Stimulated activated CD4-positive, alpha-beta T cell treated with anti-CD3 and anti-CD28 coated beads, Interleukin-1b, Interleukin-23, amount 100 ng/mL, for 48 hours (primary cell): ENCODE data around the gene ZRANB1.
"Not testable (repeated sequence)": the region's sequence is repeated elsewhere in the genome, so short reads cannot be mapped to it uniquely, and the experiment has no call there.

Experiments
- DNase-seq: peaks from one replicate; pipeline ENCODE4 v3.0.0-alpha.2; 2020

ZRANB1 gene

GRCh38 chr10:124941823-124942222 lies at the start of gene ZRANB1:
Gene ZRANB1 (plus strand): TSS chr10:124942123. CDS start chr10:124942494, 371 bp downstream.
- DNase-seq = no peak

DNA sequence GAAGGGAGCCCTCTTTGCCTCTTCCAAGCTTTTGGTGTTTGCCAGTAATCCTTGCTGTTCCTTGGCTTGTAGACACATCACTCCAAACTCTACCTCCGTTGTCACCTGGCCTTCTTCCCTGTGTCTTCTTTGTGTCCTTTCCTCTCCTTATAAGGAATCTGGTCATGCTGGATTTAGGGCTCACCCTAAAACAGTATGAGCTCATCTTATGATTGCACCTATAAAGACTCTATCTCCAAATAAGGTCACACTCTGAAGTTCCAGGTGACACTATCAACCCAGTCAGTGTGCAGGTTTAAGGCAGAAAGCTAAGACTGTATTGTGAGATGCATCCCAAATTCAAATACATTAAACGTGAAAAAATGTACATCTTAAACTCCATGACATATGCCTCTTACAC lies 49.0 kb upstream of the ZRANB1 start:
- no peak for DNase-seq

- no peak for DNase-seq
These were observed 47.2 kb upstream of the ZRANB1 start for GRCh38 chr10:124894569-124895215.

GRCh38 chr10:124896751-124897150 lies 45.2 kb upstream of the ZRANB1 start:
- no peak for DNase-seq

GRCh38 chr10:124898471-124898870 lies 43.5 kb upstream of the ZRANB1 start:
- no peak for DNase-seq

DNA sequence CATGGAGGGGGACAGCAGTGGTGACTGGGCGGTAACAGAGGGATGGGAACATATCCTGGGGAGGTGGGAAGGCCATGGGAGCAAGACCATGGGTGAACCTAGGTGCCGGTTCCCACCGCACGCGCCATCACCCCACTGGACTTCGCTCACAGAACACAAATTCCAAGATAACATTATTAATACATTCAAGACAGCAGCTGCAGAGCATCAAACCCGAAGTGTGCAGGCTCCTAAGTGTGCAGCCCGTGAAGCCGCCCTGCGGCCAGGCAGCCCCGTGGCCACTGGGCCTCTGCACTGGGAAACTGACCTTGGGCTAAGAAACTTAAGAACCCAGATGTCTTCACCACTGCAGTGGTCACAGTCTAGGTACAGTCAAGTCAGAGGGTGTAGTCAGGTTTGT lies 42.8 kb upstream of the ZRANB1 start:
- no peak for DNase-seq

DNA sequence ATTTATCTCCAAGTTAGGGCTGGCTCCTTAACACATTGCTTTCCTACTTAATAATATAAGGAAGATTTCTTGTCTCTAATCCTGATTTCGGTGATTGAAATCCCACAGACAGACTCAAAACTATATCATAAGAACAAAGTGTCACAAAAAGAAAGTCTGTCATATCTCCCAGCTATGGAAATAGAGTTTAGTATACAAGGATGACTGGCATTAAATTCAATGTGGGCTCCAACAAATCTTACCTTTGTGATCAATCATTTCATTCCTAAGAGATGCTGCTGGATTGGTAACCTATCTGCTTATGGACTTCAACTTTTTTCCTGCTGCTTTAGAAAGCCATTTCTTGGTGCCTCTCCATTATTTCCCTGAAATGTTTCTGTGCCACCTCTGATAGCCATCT lies 39.5 kb upstream of the ZRANB1 start:
- DNase-seq = no peak

DNA sequence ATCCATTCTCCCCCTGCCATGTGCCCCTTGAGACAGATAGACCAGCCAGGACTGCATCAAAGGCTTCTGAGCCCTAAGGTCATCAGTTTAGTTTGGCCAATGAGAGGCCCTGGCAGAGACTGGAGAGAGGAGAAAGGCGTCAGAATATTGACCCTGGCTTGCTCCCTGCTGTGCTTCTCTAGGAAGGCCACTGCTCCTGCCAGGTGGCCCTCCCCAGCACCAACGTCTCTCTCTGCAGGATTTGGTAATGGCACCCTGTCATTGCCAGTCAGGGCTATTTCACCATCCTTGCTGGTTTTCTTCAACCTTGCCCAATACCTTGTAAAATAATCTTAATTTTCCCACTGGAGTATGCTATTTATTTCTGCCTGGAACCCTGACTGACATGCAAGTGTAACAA lies 38.8 kb upstream of the ZRANB1 start:
- no peak for DNase-seq

DNA sequence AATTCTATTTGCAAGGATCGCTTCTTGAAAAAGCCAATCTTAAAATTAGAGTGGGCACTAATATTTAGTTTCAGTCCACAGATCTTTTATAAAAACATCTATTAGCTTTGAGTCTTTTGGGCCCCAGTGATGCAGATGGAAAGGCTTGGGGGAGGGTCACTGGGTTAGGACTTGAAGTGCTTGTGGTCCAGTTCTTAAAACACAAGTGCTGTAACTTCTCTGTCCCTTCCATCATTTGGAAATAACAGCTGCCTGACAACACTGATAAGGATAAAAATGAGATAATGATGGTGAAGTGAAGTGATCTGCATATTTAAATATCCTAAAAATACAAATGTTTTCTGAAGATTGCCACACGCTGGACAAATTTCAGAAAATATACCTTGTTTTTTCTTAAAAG lies 37.1 kb upstream of the ZRANB1 start:
- no peak for DNase-seq

- DNase-seq = no peak
These were observed 35.3 kb upstream of the ZRANB1 start for GRCh38 chr10:124906551-124907001.

GRCh38 chr10:124909563-124909962 lies 32.4 kb upstream of the ZRANB1 start:
- no peak for DNase-seq

DNA sequence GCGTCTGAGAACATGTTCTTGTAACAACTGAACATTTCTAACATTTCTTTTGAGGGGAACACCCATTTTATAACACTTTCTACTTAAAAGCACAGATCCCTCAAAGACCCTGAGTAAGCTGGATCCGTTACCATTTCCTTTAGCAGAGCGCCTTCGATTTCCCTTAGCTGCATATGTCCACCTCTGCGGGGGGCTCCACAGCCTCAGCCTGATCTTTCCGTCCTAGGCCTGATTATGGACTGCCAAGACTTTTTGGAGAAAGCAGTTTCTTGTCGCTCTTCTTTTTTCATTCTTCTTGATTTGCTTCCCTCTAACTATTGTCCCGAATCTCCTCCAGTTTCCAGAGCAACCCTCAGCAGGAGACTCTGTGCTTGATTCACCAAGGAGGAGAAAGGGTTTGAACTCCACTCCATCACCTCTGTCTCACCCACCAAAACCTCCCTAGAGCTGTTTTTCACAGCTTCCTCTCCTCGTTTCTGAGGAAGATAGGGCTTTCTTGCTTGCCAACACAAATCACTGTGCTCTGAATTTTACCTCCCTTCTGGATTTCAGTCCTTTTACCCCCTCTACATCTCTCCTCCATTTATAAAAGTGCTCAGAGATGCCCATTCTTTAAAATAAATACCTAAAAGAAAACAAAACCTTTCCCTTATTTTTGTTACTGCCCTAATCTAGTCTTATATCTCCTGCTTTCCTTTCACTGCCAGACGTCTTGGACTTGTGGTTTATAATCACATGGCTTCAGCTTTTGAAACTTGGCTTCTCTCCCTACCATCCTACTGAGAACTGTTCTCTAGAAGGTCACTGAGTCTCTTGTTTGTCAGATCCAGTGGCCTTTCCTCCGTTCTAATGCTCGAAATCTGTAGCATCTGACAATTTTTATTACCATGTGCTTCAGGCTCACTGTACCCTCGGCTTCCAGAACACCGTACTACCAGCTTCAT lies 30.5 kb upstream of the ZRANB1 start:
- no peak for DNase-seq

- no peak for DNase-seq
These were observed 29.6 kb upstream of the ZRANB1 start for GRCh38 chr10:124912101-124912886.

DNA sequence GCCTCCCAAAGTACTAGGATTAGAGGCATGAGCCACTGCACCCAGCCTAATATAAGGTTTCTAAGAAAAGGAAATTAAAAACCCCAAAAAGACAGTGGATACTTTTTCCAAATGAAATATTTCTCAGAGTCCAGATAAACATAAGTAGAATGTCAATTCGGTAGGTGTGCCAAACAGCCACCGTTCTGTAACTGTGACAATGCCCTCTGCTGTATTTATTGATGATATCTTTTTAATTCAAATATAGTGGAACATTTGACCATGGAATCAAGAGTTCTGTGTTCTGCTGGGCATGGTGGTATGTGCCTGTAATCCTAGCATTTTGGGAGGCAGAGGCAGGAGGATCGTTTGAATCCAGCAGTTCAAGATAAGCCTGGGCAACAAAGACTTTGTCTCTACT lies 28.8 kb upstream of the ZRANB1 start:
- no peak for DNase-seq

DNA sequence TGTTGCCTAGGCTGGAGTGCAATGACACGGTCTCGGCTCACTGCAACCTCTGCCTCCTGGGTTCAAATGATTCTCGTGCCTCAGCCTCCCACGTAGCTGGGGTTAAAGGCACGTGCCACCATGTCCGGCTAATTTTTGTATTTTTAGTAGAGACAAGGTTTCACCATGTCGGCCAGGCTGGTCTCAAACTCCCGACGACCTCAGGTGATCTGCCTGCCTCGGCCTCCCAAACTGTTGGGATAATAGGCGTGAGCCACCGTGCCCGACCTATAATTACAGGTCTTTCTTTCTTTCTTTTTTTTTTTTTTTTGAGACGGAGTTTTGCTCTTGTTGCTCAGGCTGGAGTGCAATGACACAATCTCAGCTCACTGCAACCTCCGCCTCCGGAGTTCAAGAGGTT lies 27.5 kb upstream of the ZRANB1 start:
- DNase-seq = not testable (repeated sequence)

DNA sequence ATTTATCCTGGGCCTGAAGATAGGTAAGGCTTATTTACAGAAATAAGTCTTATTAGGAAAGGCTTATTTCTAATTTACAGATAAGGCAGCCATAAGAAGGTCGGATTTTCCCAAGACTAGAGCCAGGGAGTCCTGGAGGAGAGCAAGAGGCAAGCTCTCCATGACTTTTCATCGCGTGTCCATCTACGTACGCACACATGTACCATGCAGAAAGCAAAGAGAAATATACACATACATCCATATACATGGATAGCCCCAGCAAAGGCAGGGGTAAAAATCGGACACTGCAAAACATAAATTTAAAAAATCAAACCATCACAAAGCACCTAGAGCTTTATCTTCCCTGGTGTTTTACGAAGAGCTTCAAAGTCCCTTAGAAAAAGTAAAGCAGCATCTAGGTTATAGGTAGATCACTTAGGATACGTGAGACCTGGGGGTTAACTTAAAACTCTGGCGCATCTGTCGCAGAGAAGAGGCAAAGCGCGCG lies 25.8 kb upstream of the ZRANB1 start:
- DNase-seq = no peak

- DNase-seq = peak; percentile 96
These were observed 25.1 kb upstream of the ZRANB1 start for GRCh38 chr10:124916585-124917427.

DNA sequence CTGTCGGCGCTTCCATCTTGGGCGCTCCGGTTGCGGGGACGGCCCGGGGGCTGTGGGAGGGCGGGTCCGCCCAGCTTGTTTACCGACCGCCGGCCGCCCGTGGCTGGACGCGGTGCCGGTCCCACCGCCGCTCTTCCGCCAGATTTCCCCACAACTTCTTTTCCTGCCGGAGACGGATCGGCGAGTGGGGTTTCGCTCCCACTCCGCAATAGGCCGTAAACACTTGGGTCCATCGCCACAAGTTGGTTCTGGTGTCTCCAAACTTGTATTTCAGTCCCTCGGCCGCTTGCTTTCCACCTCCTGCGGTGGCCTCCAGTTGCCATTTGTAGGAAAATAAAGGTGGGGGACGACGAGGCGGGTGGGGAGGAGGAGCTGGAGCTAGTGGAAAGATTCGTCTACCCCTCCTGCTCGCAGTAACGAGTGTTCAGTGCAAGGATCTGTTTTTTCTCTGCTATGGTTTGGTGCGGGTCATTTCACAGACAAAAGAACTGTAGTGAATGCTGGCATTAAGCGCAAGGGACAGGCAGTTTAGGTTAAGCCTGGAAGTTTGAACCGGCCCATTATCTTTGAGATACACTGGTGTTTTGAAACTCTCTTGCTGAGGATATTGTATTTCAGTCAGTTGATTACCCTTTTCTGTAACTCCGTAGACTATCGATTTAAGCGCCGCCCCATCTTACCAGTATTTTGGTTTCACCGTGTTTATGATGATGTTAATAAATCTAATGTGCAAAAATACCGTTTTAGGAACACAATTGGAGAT lies 24.3 kb upstream of the ZRANB1 start:
- DNase-seq = peak; percentile 19

DNA sequence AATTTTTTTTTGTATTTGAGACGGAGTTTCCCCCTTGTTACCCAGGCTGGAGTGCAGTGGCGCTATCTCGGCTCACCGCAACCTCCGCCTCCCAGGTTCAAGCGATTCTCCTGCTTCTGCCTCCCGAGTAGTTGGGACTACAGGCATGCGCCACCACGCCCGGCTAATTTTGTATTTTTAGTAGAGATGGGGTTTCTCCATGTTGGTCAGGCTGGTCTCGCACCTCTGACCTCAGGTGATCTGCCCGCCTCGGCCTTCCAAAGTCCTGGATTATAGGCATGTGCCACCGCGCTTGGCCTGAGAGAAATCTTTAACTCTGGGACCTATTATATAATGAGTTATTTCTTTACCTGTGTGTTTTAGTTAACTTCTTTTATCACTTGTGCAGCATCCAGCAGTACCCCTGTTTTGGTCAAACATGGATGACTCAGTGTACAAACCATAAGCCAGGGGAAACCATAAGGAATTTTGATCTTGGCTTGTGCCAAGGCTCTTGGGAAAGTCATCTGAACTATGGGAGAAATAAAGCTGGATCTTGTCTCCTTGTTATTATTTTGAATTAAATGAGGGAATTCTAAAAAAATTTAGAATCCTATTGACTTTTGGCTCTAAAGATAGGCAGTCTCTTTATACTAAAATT lies 23.6 kb upstream of the ZRANB1 start:
- DNase-seq = no peak

DNA sequence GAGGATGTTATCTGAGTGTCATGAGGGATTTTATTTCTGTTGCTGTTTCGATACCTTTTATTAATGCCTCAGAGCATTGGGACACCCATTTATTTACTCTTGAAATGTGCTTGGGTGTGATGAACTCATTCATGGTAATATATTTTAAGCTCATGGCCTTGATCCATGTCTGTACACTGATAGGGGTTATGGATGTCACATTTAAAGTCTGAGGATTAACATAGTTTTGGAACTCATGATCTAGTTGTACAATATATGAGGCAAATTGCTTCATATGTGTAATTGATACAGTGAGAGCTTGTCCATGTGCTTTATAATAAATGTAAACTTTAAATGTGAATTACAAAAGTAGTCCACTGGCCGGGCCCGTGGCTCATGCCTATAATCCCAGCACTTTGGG lies 23.0 kb upstream of the ZRANB1 start:
- DNase-seq = no peak

- no peak for DNase-seq
These were observed 20.7 kb upstream of the ZRANB1 start for GRCh38 chr10:124921261-124921660.
